Hindlimb muscle (tissue), 1 donor: ENCODE measurements around the gene CNGA2. TPM values are rescaled to one million over a fixed set of nuclear protein-coding genes. Genes with fewer than 3 reads are reported as not detected.

Experiments
- DNase-seq: peaks from one replicate; pipeline ENCODE4 v3.0.0-alpha.2; 2013
- polyA plus RNA-seq: library from polyadenylated mRNA; unstranded; fragments of 120-200 nt; gene quantifications from one replicate; pipeline ENCODE4 v1.2.1, GENCODE V29; 2013; ENCODE audit not compliant: insufficient read length

Gene CNGA2
- polyA plus RNA-seq, 1 donor = not detected

DNA sequence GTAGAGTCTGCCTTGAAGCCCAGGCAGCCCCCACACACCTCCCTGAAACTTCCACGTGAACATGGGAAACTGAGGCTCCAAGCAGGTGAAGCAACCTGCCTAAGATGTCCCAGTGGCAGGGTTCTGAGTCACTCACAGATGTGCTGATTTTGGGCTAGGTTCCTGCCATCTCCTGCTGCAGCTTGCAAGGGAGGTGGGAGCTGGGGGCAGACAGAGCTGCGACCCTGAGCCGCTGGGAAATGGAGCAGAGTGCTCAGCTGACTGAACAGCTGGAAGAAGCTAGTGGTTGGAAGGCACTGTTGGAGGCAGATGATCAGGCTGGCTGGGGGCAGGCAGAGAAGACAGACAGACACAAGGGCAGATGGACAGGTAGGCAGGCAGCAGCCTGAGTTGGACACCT lies 22.3 kb upstream of the CNGA2 start:
- DNase-seq = no peak

DNA sequence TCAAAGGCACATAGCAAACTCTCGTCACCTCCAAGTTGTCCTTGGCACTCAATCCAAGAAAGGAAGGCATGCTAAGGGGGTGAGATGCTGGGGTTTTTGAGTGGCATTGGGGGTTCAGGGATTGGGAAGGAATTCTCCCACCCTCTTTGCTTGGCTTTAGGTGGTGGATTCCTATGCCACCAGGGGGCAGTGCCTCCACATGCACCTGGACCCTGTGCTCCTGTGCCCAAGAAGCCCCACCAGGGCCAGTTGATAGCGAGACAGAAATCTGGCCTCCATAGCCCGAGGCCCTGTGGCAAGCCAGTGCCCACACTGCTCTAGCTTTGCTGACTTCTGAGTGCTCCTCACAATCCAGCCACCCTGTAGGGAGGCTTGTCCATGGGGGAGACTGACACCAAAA lies 20.7 kb upstream of the CNGA2 start:
- no peak for DNase-seq

DNA sequence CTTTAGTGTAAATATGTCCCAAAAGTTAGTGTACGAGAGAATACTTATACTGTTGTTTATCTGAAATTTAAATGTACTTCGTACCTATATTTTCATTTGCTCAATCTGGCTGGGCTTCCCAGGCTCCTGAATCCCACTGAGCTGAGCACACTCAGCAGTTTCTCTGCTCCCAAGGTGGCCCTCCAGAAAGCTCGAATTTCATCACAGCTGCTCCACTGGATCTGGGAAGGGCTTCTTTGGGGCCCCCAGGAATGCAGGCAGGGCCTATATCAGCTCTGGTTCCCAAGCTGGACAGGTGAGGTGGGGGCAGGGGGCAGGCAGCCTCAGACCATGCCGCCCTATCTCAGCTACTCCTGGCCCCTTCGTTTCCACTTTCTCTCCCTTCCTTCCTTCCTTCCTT lies 20.2 kb upstream of the CNGA2 start:
- no peak for DNase-seq

DNA sequence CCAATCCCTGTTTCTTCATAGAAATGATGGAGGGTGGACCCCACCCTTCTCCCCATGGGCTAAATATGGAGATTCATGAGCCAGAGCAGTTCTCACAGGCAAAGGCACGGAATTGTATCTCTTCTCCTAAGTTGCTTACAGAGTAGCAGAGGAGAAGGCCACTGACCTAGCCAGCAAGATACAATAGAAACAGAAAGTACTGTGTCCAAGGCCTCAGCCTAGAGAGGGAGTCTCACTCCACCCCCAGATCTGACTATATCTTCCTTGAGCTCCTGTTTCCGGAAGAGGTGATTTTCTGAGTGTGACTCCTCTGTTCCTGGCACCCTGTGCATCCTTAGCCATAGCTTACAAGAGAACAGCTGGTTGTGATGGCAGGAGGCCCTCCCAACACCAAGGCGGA lies 18.8 kb upstream of the CNGA2 start, which contains the start of gene FATE1:
FATE1 (plus strand) TSS at position 284 of the 400 bp plus-strand sequence; CDS start at position 369, 85 bp downstream.
- DNase-seq = no peak

DNA sequence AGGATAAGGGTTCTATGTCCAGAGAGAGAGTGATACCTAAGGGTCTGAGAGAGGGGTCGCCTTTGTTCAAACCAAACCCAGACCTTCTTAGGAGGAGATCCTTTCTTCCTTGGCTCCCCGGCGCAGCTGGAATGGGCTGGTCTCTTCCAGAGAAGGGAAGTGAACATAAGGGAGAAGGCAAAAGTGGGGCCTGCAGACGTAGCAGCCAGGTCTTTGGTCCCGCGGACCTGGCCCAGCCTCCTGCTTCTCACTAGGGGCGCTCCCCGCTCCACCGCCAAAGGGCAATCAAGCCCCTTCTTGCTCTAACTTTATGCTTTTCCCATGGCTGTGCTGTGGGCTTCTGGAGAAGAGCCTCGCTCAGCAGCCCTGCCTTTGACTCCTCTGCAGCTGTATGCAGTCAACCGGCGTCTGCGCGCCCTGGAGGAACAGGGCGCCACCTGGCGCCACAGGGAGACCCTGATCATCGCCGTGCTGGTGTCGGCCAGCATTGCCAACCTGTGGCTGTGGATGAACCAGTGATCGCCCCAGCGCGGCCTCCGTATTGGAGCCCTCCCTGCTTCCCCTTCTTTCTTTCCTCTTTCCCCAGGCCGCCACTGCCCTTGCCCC lies 12.2 kb upstream of the CNGA2 start:
- peak; percentile 49 for DNase-seq

DNA sequence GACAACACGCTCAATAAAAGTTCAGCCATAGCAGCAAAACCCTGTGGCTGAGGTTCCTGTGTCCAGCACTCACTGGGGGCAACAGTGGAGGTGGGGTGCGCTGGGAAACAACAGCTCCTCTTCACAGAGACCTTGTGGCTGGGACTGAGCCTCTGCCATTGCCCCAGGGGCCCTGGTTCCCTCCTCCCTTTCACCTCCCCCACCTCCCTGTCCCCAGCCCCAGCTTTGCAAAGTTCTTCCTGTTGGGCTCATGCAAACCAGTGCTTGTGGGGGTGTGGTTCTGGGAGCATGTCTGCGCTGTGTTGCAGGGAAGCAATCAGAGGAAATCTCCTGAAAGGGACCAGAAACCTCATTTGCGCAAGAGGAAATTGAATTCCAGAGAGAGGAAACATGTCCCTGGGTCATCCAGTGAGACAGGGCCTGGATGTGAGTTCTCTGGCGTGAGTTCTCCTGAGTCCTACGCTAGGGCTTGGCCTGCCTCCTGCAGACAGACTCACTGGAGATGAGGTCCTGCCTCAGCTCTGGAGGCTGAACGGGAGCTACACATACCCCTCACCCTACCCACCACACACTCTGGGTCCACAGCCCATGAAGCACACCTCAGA lies 11.3 kb upstream of the CNGA2 start:
- no peak for DNase-seq

DNA sequence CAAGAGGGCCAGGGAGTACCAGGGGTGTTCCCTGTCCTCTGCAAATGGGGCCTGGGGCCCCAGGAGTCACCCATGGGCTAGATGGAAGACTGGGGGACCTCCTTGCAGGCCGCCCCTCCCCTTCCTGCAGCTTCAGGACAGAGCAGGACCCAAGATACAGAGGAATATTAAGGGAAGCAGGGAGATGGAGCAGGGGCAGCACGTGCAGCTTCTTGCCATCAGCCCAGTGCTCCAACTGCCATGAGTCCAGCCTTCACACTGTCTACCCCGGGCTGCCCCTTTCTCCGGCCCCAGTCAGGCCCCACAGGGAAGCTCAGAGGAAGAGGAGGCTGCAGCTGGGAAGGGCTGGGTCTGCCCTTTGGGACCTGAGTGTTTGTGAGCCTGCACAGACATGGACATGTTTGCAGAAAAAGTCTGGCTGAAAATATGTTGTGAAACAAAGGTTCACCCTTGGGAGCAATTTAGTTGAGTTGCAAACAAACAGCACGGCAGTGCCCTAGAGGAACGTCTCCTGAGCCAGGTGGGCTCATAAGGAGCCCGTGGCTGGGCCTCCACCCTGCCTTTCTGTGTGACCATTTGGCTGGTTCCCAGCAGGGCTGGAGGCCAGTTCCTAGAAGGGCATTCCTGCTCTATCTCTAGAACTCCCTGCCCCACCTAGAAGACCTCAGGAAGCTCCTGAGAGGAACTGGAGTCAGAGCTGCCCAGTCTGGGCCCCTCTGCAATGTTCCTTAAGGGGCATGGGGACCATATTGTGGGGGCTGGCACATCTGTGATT lies 9.8 kb upstream of the CNGA2 start:
- DNase-seq = no peak

DNA sequence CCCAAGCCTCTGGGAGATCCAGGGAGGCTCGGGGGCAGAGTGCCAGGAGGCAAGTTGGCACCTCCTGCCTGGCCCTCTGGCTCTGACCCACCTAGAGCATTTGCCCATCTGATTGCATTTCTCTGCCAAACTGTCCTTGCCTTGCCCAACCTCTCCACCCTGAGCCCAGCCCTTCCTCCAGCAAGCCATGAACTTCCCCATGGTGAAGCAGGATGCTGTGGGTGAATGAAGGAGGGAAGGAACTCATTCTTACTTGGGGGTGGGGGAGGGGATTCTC lies 9.3 kb upstream of the CNGA2 start:
- DNase-seq = no peak

DNA sequence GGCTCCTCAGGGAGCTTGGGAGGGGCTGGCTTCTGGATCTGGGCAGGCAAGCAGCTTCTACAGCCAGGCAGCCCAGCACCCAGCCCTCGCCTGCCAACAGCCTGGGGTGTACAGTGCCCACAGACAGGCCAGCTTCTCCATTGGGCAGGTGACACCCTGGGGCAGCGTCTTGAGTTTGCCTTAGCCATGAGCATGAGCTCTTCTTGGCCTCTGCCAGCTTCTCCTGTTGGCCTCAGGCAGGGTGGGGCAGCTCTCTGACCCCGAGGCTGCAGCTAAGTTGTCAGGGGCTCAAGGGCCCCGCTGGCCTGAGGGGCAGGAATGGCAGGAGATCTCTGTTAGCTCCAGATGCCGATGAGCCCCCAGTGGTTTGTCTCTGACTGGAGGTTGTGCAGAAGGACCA lies 7.8 kb upstream of the CNGA2 start:
- DNase-seq = no peak

DNA sequence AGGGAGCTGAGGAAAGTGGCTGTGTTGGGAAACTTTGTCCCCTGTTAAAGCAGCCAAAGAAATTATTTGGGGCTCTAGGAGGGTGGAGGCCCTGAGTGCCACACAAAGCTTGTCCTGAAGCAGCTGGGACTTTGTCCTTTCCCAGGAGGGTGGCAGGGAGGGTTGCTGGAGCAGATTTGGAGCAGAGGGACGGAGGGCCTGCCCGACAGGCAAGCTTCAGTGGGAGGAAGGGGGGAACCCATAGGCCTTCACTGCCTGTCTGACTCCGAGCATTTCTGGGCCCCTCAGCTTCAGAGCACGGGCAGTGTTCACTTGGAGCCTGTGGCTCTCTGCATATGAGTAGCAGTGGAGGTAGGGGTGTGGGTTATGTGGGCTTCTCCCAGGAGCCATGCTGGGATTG lies 7.2 kb upstream of the CNGA2 start:
- DNase-seq = no peak

DNA sequence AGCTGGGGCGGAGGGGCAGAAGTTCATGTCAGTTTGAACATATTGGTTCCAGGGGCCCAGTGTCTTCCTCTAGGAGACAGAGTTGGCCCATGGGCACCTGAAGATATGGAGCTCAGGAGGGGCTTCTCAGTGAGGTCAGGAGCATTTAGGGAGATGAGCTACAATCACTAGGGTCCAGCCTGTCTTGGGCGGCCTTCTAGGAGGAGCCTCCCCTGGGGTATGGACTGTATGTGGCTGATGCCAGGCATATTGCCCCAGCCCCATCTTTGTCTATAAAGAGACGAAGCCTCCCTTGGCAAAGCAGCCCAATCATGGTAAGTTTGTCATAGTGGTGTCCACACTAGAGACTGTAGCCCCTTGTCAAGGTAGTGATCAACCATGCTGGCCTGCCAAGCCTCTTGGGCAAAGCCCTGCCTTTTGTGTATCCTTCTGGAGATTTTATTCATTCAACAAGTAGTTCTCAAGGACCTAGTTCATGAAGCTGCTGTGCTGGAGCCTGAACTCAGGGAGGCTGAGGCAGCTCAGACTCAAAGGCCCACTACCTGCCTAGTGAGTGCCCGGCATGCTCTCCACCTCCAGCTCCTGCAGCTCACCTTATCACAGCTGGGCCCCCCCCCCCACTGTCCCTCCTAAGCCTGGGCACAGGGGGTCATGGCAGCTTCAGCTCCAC lies 5.4 kb upstream of the CNGA2 start:
- no peak for DNase-seq

DNA sequence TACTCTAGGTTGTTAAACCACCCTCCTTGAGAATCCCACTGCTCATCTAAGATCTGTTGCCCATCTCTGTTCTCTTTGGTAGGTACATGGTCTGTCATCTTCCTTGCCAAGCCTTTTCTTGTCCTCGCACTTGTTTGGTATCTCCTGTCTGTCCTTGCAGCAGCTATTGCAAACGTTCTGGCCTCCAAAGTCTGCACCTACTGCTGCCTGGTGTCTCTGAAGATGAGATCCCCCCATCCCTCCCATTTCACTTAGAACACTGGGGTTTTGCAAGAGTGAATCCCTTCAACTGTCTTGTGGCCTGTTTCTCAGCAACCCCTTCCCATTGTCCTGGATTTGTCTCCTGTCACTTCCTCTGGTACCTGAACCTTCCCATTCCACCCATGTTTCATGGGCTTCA lies 673 bp downstream of the CNGA2 start:
- DNase-seq = no peak

DNA sequence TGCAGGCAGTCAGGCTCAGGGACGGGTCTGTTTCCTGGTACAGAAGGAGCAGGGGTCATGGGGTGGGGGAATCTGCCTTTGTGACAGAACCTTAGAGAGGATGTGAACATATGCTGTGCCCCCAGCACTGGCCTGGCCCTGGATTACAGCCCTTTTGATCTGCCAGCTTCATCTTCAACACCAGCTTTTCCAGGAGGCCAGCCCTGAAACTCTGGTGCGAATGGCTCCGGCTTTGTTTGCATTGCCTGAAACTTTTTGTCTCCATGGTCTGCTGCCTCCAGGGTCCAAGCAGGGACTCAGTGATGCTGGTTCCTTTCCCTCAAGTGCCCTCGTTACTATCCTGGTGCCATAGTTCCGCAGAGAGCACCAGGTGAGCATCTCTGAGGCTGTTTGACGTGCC lies 2.1 kb downstream of the CNGA2 start:
- no peak for DNase-seq

DNA sequence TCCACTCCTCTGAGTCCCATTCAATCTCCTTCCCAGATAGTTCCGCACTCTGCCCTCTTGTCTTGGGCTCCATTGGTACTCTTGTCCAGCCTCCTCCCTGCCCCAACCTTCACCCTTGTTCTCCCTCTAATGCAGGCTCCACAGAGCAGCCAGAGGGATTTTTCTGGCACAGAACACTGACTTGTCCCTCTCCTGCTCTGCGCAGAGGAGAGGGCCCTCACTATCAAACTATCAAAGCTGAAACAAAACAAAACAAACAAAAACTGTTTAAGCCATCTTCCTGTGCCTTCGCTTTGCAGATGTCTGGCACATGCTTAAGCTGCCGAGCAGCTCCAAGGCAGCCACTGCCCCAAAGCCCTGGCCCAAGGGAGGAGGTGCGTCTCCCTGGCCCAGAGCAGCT lies 2.9 kb downstream of the CNGA2 start:
- DNase-seq = no peak

DNA sequence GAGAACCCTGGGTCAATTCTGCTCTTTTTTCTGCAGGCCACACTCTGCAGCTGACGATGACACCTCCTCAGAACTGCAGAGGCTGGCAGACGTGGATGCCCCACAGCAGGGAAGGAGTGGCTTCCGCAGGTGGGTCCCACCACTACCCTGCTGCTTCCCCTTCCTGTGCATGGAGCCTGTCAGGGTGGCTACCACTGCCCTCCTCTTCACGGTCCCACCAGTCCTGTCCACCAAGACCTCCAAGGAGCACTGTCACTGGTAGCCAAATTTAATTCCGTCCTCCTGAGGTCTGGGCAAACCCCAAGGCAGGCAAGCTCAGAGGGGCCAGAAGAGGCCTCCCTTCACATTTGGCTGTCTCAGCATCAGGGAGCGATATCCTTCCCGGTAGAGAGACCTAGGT lies 4.2 kb downstream of the CNGA2 start:
- DNase-seq = no peak

DNA sequence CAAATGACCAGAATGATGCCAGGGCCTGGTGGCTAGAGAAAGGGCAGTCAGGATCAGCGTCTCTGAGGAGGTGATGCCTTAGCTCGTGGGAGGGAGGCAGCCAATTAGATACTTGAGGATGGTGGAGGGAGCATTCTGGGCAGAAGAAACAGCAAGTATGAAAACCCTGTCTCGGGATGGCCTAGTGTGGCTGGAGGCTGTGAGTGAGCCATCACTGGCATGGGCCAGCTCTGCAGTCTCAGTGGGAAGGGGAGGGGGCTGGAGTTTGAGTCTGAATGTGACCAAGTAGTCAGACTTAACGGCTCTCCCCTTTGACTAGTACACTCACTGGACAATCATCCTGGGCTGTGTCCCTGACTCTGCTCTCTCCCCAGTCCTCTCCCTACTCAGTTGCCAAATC lies 7.1 kb downstream of the CNGA2 start:
- DNase-seq = no peak

DNA sequence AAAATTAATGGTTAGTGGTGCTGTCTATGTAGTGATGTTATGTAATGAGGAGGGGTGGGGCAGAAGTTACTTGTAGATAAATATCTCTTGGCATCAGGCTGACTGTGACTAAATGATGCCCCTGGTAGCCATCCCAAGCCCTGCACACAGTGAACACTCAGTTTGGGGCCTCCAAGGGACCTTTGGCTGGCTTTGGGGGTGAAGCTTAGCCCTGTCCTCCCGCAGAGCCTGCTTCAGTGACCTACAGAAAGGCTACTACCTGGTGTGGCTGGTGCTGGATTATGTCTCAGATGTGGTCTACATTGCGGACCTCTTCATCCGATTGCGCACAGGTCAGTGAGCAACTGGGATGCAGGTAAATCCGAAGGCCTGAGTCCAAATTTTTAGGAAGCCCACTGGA lies 7.8 kb downstream of the CNGA2 start:
- no peak for DNase-seq

DNA sequence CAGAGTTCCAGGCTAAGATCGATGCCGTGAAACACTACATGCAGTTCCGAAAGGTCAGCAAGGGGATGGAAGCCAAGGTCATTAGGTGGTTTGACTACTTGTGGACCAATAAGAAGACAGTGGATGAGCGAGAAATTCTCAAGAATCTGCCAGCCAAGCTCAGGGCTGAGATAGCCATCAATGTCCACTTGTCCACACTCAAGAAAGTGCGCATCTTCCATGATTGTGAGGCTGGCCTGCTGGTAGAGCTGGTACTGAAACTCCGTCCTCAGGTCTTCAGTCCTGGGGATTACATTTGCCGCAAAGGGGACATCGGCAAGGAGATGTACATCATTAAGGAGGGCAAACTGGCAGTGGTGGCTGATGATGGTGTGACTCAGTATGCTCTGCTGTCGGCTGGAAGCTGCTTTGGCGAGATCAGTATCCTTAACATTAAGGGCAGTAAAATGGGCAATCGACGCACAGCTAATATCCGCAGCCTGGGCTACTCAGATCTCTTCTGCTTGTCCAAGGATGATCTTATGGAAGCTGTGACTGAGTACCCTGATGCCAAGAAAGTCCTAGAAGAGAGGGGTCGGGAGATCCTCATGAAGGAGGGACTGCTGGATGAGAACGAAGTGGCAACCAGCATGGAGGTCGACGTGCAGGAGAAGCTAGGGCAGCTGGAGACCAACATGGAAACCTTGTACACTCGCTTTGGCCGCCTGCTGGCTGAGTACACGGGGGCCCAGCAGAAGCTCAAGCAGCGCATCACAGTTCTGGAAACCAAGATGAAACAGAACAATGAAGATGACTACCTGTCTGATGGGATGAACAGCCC lies 9.3 kb downstream of the CNGA2 start:
- no peak for DNase-seq

DNA sequence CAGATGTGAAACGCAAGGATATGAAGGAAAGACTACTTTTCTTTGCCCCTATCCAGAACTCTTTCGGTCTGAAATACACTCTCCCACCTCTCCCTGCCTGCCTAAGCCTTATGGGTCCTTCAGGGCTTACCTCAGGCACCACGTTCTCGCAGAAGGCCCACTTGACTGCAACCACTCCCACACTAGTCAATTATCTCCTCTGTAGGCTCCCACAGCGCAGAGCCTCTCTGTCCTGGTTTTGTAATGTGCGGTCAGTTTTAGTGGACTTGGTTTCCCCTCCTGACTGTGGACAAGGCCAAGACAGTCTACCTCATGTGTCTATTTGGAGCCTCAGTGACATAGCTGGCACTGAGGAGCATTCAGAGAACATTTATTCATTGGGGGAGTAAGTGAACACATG lies 11.1 kb downstream of the CNGA2 start:
- no peak for DNase-seq

DNA sequence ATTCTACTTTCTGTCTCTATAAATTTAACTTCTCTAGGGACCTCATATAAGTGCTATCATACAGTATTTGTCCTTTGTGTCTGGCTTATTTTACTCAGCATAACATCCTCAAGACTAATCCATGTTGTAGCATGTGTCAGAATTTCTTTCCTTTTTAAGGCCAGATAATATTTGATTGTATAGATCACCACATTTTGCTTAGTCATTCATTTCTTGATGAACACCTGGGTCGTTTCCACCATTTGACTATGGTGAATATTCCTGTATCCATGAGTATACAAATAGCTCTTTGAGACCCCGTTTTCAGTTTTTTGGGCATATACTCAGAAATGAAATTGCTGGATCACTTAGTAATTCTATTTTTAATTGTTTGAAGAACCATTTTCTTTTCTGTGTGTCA lies 12.0 kb downstream of the CNGA2 start:
- DNase-seq = no peak

DNA sequence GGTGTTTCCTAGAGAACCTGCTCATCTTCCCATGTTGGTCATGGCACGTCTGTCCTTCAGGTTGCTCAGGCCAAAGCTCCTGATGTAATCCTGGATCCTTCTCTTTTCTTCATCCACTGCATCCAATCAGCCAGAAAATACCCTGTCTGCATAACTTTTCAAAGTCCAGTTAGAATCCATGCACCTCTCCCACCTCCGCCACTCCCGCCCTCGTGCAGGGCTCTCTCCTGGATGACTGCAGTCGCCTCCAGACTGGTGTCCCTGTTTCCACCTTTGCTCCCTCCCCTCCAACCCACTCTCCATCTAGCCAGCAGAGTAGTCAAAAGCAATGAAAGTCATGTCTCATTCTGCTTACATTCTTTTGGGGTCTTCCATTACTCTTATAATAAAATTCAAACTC lies 16.0 kb downstream of the CNGA2 start:
- DNase-seq = no peak

DNA sequence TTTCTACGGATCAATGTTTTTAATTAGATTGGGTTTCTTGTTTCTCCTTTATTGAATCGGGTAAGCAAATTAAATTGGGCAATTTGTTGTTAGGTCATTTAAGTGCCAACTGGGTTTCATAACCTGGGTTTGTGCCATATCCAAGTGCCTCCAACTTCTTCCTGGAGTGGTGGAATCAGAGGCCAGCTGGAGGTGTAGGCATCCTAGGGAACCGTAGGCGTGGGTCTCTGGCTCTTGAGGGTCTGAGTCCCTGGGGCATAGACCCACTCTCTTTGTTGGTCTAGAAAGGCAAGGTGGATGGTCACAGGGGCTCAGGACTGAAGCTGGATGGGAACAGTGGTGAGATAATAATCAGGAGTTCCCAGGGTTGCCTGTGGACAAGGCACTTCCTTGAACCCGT lies 18.3 kb downstream of the CNGA2 start:
- DNase-seq = no peak
